Putamen (tissue), 1 donor: ENCODE results near the gene TTC39B.
"Not testable (repeated sequence)": the region's sequence is repeated elsewhere in the genome, so short reads cannot be mapped to it uniquely, and the experiment has no call there.

Source experiments
- DNase-seq: peaks from one replicate; pipeline ENCODE4 v3.0.0-alpha.2; 2016; ENCODE audit warnings: low spot score

Gene TTC39B

DNA sequence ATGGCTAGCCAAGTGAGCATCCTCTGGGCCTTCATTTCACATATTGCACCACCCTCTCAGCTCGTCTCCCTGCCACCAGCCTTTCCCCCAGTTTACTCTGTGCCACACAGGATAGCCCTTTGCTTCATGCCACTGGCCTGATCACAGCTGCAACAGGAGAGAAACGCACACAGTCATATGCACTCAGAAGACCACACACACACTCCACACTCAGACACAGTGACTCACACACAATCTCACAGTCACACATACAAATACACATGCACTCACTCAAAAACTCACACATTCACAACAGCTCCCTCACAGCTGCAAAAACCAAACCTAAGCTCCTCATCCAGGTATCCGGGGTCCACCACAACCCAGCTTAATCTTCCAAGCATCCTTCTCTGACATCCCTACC, 38.7 kb downstream of the TTC39B start:
- no peak for DNase-seq

DNA sequence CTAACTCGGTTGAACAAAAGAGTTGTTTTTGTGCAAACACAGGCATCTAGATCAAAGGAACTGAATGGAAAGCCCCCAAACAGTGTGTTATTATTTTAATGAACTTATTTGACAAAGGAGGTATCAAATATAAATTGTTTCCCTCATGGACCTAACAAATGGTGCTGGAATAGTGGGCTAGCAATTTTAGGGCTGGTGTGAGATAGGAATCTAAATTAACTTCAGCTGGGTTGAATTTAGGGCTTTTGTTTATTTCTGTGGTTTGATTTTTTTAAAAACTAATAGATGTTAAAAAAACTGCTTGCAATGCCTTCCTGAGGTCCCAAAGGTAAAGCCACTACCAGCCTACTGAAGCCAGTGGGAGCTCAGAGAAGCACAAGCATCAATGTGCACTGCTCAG, 42.1 kb downstream of the TTC39B start:
- DNase-seq: no peak

DNA sequence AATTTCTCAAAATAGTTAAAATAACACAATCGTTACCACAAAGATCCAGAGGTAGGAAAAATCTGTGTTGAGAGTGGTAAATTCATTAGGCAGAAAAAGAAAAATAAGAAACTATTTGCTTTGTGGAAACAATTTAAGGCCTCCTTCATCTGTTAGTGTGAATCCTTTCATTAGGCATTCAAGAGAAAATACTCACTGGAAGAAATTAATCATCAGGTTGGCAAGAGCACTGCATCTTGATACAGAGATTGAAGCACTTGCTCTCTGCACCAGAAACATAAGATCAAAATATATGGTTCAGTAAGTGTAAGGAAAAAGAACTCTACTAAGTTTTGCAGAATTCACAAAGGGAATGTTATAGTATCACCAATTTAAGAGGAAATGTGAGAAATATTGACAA, 44.4 kb downstream of the TTC39B start:
- DNase-seq: no peak

DNA sequence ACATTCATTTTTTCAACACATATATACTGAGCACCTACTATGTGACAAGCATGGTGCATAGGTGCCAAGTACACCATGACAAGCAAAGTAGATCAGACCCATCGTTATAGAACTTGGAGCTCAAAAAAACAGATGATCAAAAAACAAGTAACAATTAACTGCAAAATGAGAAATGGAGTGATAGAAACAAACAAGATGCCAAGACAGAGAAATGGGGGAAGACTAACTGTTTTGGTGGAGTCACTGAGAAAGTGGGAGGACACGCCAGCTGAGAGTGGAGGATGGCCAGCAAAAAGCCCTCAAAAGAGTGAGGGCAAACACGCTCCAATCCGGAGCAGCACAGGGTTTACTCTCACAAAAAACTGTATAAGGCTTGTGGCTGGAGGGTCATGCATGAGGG, 50.6 kb downstream of the TTC39B start:
- DNase-seq: no peak

DNA sequence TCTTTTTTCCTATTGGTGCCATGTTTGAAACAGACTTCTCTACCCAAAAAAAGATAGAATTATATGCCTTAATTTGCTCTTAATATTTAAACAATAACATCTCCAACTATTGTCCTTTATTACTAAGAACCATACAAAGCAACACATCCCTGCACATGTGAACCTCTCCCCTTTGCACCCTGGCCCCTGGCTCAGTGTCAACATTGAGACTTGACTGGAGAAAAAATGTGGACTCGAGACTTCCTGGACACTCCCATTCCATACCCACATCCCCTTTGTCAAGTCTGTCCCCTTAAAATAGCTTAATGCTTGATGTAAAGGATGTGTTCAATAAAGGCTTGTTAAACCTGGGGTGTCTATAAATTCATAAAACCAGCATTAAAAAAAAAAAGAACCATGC, 53.2 kb downstream of the TTC39B start:
- no peak for DNase-seq

DNA sequence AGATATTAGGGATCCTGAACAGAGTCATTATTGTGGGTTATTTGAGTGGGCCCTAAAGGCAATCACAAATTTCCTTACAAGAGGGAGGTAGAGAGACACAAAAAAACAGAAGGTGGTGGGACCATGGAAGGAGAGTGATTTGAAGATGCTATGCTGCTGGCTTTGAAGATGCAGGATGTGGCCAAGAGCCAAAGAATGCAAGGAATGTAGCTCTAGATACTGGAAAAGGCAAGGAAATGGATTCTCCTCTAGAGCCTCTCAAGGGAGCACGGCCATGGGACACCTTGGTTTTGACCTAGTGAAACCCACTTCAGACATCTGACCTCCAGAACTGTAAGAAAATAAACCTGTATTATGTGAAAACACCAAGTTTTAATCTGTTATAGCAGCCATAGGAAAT, 53.8 kb downstream of the TTC39B start:
- no peak for DNase-seq

DNA sequence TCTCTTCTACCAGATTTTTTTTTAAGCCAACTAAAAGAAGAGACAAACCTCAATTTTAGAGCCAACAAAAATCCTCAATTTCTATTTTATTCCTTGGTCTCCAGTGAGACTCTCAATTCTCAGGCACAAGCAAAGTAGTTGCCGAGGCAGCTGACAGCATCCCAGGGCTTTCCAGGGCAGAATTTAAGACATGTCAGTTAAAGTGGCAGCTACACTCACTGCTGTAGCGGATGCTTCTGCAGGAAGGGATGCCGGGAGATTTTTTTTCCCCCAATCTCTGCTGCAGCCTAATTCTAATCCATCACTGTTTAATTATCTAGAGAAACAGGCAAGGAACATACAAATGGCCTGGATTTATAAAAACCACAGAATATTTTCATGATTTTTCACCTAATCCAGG, 57.0 kb downstream of the TTC39B start:
- peak; percentile 64 for DNase-seq

DNA sequence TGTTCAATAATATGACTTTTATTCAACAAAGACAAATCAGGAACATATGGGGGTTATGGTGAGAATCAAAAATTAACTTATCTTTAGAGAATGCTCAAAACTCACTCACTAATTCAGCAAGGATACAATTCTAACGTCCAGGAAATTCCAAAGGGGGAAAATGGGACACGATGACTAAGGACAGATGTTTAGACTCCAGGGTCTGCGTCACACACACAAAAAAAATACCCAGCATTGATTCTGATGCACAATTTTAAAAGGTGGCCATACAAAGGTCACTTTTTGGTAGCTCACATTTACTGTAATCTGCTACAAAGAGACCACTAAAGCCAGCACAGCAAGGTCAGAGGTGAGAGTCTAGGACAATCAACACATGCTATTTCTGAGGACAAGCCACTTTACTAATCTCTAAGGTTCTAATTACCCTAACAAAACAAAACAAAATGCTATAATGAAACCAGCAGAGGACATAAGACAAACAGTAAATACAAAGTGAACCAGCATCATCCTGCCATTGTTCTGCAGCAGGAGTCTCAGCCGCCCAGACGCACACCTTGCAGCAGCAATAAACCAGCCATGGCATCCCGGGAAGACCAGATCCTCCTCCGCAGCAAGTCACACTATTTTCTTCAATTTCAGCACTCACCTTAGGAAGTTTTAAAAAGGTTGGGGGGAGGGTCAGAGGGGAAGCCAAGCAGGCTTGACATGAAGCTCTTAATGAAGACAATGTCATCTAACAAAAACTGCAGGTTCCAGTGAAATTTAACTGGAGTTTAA, 57.8 kb downstream of the TTC39B start:
- DNase-seq: no peak

DNA sequence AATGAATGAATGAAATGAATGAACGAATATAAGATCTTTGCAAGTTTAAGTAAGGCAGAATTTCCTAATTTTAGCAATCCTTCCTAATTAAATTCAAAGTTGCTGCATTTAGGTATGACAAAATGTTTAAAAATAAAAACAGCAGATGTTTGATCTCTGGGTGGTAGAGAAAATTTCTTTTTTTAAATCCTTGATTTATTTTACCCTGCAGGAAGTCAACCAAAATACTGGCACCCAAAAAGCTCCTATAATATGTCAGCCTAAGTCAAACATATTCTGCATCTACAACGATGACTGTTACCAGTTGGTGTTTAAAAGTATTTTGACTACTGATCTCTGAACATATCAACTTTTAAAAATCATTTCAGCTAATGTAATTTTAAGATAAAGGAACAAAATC, 58.4 kb downstream of the TTC39B start:
- no peak for DNase-seq

DNA sequence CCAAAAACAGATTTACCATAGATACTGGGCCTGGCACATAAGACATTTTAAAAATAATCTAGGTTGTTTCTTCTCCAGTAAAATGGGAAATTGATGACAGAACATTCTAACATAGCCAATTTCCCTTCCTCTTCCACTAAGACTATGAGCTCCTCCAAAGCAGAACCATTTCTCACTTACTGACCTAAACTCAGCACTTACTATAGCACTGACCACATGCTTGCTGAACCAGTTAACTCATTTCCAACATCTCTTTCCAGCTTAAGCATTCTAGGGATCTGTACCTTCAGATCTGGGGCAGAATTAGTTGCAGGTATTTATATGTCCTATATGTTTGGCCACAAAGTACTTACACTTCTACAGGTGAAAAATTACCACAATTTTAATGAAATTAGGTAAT, 58.9 kb downstream of the TTC39B start:
- DNase-seq: no peak

DNA sequence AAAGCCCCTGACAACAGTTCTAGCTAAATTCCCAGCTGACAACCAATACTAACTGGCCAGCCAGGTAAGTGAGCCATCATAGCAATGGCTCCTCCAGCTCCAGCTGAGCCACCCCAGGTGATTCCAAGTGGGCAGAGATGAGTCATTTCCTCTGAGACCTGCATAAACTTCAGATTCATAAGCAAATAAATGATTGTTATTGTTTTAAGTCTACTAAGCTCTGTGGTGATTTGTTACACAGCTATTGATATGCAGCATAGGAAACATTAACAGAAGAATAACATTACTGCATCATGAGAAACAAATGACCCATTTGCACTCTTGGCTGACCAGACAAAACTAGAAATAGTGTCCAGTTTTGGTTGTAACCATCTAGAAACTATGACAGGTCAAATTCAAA, 60.3 kb downstream of the TTC39B start:
- DNase-seq: no peak

DNA sequence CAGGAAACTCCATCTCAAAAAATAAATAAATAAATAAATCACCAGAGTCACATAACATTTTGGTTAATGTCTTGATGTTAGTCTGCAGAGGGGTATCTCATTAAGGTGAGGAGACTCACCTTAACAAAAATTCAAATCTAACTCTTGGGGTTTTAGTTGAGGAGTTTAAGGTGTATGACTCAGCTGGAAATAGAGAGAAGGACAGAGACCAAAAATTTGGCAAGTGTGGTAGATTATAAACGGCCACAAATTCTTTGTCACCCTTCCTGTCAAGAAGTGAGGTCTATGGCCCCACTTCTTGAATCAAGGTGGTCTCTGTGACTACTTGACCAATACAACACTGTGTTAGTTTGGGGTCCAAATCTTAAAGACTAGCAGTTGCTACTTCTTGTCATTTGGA, 60.8 kb downstream of the TTC39B start:
- no peak for DNase-seq

DNA sequence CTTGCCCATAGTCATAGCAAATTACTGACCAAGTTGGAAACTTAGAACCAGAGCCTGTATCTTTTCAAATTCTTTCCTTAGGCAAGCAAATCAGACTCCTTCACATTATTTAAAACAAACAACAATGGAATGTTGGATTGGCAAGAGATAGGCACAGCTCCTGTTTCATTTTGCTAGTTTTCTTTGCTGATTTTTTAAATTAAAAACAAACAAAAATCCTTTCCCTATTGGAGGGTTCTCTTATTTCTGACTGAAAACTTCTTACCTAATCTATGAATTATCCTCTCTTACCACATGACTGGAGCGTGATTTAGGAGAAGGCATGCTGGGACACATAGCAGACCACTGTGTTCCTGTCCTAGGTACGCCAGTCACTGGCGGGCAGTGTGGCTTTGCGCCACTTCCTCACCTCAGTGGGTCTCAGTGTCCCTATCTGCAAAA, 63.0 kb downstream of the TTC39B start:
- DNase-seq: no peak

DNA sequence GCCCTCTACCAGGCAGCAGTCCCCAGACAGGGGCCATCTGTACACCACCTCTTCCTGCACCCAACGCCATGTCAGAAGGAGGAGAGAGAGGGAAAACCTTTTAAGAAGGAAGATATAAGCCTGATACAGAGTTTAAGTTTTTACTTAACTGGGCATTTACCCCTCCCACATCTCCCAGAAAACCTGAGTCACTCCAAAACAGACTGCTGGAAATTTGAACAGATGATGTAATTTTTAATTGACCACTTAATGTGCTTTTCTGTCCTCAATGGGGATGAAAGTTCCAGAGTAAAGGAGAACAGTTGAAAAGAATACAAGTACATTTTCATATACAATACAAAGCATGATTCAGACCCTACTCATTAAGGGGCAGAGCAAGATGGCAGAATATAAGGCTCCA, 63.9 kb downstream of the TTC39B start:
- no peak for DNase-seq

DNA sequence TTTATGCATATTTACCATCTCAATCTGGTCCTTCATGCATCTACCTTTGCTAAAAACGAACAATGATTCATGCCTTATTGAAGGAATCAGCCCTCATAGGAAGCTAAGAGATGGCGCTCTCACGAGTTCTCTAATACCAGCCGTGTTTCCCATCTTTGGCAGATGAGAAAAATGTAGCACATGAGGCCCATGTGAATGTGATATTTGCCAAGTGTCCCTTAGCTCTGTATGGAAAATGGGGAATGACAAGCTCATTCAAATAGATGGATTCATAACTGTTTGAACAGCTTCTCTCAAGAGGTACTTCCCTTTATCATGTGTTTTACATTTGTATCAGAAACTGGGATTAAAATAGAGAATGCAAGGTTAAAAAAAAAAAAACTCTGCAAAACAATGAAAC, 66.1 kb downstream of the TTC39B start:
- DNase-seq: no peak

DNA sequence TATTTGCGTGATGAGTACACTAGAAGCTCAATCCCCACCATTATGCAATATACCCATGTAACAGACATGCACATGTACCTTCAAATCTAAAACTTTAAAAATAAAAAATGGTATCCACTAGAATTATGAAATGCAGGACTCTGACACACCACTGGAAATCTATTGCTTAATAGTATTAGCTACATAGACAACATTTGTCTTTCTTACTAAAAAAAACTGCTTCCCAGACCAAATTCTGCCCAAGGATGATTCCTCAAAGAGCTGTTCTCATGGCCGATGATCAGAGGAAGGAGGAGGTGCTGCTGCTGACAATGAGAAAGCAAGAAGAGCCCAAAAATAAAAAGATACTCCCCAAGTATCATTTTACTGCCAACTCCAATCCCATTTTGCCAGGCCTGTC, 67.2 kb downstream of the TTC39B start:
- no peak for DNase-seq

DNA sequence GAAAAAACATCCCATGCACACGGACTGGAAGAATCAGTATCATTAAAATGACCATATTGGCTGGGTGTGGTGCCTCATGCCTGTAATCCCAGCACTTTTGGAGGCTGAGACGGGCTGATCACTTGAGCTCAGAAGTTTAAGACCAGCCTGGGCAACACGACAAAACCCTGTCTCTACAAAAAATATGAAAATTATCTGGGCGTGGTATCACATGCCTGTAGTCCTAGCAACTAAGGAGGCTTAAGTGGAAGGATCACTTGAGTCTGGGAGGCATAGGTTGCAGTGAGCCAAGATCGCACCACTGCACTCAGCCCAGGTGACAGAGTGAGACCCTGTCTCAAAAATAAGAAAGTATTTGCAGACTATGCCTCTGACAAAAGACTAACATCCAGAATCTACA, 68.4 kb downstream of the TTC39B start:
- no peak for DNase-seq

DNA sequence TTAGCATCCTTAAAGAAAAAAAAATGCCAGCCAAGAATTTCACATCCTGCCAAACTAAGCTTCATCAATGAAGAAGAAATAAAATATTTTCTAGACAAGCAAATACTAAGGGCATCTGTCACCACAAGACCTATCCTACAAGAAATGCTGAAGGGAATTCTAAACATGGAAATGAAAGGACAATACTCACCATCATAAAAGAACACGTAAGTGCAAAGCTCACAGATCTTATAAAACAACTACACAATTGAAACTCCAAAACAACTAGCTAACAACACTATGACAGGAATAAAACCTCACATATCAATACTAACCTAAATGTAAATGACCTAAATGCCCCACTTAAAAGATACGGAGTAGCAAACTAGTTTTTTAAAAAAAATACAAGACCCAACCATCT, 71.4 kb downstream of the TTC39B start:
- DNase-seq: no peak

DNA sequence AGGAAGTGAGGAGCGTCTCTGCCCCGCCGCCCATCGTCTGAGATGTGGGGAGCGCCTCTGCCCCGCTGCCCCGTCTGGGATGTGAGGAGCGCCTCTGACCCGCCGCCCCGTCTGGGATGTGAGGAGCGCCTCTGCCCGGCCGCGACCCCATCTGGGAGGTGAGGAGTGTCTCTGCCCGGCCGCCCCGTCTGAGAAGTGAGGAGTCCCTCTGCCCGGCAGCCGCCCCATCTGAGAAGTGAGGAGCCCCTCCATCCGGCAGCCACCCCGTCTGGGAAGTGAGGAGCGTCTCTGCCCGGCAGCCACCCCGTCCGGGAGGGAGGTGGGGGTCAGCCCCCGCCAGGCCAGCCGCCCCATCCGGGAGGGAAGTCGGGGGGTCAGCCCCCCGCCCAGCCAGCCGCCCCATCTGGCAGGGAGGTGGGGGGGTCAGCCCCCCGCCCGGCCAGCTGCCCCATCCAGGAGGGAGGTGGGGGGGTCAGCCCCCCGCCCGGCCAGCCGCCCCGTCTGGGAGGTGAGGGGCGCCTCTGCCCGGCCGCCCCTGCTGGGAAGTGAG, 73.0 kb downstream of the TTC39B start:
- not testable (repeated sequence) for DNase-seq

DNA sequence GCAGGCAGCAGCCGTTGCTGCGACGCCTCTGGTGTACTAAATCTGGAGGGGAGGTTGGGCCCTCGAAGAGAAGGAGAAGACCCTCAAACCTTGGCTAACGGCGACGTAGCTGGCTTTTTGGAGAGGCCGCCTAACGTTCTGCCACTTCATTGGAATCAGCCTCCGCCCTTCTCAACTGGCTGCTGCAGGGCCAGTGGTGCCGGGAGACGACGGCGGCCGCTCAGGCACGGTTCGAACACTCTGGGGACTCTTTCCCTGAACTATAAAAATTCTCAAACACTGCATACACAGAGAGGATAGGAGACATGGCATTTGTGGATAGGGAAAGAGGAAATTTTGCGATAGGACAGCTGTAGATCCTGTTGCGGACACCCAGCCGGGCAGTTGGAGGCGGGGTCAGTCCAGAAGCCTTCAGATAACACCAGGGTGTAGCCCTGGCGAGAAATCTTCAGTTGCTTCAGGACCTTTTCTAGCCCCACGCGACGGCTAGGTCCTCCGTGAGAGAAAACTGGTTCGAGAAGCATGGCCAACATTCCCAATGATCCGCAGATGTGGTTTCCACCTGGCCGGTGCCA, 74.2 kb downstream of the TTC39B start:
- DNase-seq: not testable (repeated sequence)

DNA sequence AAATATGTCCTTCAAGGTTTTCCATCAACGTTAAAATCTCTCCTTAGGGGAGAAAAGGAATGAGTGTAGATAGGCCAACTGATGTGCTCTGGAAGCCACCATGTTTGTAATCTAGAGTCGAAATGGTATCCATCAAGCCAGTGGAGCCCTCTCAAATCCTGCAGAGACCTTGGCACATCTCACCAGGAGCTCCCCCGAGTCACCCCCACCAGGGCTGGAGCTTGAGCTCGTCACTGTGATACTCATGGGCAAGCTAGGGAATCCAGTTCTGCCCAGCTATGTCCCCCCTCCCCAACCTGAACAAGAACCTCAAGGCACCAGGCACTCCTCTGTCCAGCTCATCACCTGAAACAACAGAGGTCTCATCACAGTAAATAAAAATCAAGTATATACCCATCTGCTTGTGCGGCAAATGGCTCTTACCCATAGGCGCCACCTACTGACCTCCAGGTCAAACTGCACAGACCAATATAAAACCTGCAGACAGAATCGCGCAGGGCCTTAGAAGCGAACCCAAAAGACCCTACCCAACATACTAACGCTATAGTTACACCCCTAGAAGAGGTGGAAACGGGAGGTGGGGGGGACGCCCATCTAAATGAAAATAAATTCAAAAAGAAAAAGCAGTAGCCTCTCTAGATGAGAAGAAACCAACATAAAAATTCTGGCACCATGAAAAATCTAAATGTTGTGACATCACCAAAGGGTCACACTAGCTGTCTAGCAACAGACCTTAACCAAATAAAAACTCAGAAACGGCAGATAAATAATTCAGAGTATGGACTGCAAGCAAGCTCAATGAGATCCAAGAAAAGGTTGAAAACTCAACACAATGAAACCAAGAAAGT, 75.0 kb downstream of the TTC39B start:
- DNase-seq: no peak

DNA sequence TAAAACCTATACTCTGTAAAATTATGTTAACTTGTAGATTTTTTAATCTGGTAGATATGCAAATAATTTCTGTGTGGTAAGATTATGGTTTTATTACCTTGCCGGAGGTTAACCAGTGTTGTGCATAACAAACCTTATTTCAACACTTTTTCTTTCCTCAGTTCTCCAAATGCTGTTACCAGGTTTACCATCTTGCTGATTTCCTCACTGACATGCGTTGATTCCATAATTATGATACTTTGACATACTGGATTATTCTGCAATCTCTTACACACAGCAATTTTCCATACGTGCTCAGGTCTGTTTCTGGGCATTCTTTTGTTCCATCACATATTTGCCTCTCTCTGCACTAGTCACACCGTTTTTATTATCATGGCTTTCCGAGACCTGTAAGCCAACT, 77.6 kb downstream of the TTC39B start:
- DNase-seq: no peak

DNA sequence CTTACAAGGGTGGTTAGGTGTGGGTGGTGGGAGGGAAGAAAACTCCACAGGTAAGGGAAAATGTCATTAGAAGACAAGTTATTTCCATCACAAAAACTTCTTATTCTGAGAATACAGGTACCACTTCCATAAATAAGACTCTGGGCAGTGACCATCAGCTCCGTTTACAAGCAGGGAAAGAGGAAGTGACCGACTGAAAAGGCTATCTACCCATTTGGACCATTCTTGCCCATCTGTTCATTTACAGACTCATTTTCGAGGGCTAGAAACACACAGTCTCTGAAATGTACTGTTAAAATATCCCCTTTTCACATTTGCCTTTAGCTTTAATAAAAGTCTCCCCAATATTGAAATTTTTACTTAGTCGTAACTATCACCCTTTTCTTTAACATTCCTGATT, 79.5 kb downstream of the TTC39B start:
- no peak for DNase-seq
